ENCODE measurements around the gene MLLT11. TPM values are rescaled to one million over a fixed set of nuclear protein-coding genes. Genes with fewer than 3 reads are reported as not detected.

Gene MLLT11, protein sequence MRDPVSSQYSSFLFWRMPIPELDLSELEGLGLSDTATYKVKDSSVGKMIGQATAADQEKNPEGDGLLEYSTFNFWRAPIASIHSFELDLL
- total RNA-seq: 10.8 TPM
- 6.6 TPM for polyA plus RNA-seq
- long read RNA-seq, donor 1, full-length matches to known transcripts: 3 of 3 reads
- long read RNA-seq, donor 1, partial matches to known transcripts: 0 of 3 reads
- long read RNA-seq, donor 1, other reads (novel, unspliced or antisense): 0 of 3 reads
- long read RNA-seq, donor 2, full-length matches to known transcripts: 64 of 75 reads
- long read RNA-seq, donor 2, partial matches to known transcripts: 11 of 75 reads
- long read RNA-seq, donor 2, other reads (novel, unspliced or antisense): 0 of 75 reads
- long read RNA-seq, donor 3, full-length matches to known transcripts: 42 of 42 reads
- long read RNA-seq, donor 3, partial matches to known transcripts: 0 of 42 reads
- long read RNA-seq, donor 3, other reads (novel, unspliced or antisense): 0 of 42 reads
- long read RNA-seq, donor 4, full-length matches to known transcripts: 10 of 10 reads
- long read RNA-seq, donor 4, partial matches to known transcripts: 0 of 10 reads
- long read RNA-seq, donor 4, other reads (novel, unspliced or antisense): 0 of 10 reads
- long read RNA-seq, donor 5, full-length matches to known transcripts: 30 of 30 reads
- long read RNA-seq, donor 5, partial matches to known transcripts: 0 of 30 reads
- long read RNA-seq, donor 5, other reads (novel, unspliced or antisense): 0 of 30 reads
- long read RNA-seq, donor 6, full-length matches to known transcripts: 32 of 32 reads
- long read RNA-seq, donor 6, partial matches to known transcripts: 0 of 32 reads
- long read RNA-seq, donor 6, other reads (novel, unspliced or antisense): 0 of 32 reads
- long read RNA-seq, donor 7, full-length matches to known transcripts: 46 of 46 reads
- long read RNA-seq, donor 7, partial matches to known transcripts: 0 of 46 reads
- long read RNA-seq, donor 7, other reads (novel, unspliced or antisense): 0 of 46 reads
- long read RNA-seq, donor 8, full-length matches to known transcripts: 16 of 16 reads
- long read RNA-seq, donor 8, partial matches to known transcripts: 0 of 16 reads
- long read RNA-seq, donor 8, other reads (novel, unspliced or antisense): 0 of 16 reads
- long read RNA-seq, donor 9, full-length matches to known transcripts: 18 of 24 reads
- long read RNA-seq, donor 9, partial matches to known transcripts: 6 of 24 reads
- long read RNA-seq, donor 9, other reads (novel, unspliced or antisense): 0 of 24 reads
- long read RNA-seq, donor 10, full-length matches to known transcripts: 25 of 25 reads
- long read RNA-seq, donor 10, partial matches to known transcripts: 0 of 25 reads
- long read RNA-seq, donor 10, other reads (novel, unspliced or antisense): 0 of 25 reads

GRCh38 chr1:151060007-151060656 lies at the start of gene MLLT11:
Gene MLLT11 (plus strand): TSS chr1:151060397. CDS start chr1:151067225, 6,828 bp downstream.
- H3K27me3 ChIP-seq (ENCODE audit: control insufficient read depth in 2 of 2, insufficient read depth in 1 of 2, low read length in 1 of 2): no peaks in the 10 kb centered on the region
- H3K27ac ChIP-seq (ENCODE audit: low read depth in 1 of 2, low read length in 1 of 2): peak within 1 kb of the TSS; percentile 95 to 98
- peak in 7 of 9 donors; percentile 58 to 92 (median 78) for DNase-seq (ENCODE audit: low read depth in 6 of 9, low spot score in 9 of 9)
- WGBS: under 1% methylated on average over 15 of the region's 15 CpGs
- H3K4me1 ChIP-seq (ENCODE audit: control insufficient read depth in 2 of 2, insufficient read depth in 2 of 2, low read length in 2 of 2): peaks cover 18 to 47% of the 10 kb centered on the region in 2 donors
- peak within 1 kb of the TSS; percentile 80 to 88 for H3K4me3 ChIP-seq (ENCODE audit: low read length in 2 of 2)
- H3K9me3 ChIP-seq (ENCODE audit: control insufficient read depth in 2 of 2, insufficient read depth in 1 of 2, low read length in 1 of 2): no peaks in the 10 kb centered on the region
- H3K36me3 ChIP-seq (ENCODE audit: control insufficient read depth in 2 of 2, insufficient read depth in 2 of 2, low read length in 1 of 2): peaks cover 9 to 25% of the 10 kb centered on the region in 2 donors

DNA sequence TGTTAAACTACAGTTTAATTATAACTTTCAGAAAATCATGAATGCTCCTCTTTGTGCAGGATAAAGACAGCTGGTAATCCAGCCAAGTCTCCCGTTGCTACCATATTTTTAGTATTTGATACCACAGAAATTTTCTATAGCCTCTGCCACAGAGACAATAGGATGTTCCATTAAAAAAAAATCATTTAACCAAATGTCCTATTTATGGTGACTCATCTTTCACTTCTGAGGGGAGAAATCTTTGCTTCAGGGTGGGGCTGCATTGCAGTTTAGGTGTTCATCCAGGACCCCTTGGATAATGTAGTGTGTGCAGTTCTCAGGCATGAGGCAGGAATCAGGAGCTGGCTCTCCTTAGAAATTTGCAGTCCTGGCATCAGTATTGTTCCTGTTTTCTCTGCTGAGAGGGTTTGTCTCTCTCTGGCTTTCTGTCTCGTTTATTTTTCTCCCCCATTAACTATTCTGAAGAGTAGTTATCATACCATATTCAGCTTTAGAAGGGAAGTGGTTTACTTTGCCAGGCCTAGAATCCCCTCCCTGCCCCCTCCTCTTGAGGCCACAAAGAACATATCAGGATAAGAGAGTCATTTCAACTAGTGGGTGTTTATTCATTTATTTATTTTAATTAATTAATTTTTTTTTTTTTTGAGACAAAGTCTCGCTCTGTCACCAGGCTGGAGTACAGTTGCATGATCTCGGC lies 48.9 kb upstream of the MLLT11 start:
- H3K36me3 ChIP-seq (ENCODE audit: control insufficient read depth in 2 of 2, insufficient read depth in 2 of 2, low read length in 1 of 2): peaks cover 3 to 6% of the 10 kb centered on the region in 2 donors
- H3K4me1 ChIP-seq (ENCODE audit: control insufficient read depth in 2 of 2, insufficient read depth in 2 of 2, low read length in 2 of 2): peaks cover 29 to 34% of the 10 kb centered on the region in 2 donors
- DNase-seq (ENCODE audit: low read depth in 6 of 9, low spot score in 9 of 9): no peak
- H3K27ac ChIP-seq (ENCODE audit: low read depth in 1 of 2, low read length in 1 of 2): peak overlapping the region in 1 of 2 donors; percentile 7
- H3K27me3 ChIP-seq (ENCODE audit: control insufficient read depth in 2 of 2, insufficient read depth in 1 of 2, low read length in 1 of 2): no peaks in the 10 kb centered on the region
- no peaks in the 10 kb centered on the region for H3K9me3 ChIP-seq (ENCODE audit: control insufficient read depth in 2 of 2, insufficient read depth in 1 of 2, low read length in 1 of 2)
- no peak overlapping the region for H3K4me3 ChIP-seq (ENCODE audit: low read length in 2 of 2)
- 69% methylated on average over 4 of the region's 4 CpGs for WGBS

DNA sequence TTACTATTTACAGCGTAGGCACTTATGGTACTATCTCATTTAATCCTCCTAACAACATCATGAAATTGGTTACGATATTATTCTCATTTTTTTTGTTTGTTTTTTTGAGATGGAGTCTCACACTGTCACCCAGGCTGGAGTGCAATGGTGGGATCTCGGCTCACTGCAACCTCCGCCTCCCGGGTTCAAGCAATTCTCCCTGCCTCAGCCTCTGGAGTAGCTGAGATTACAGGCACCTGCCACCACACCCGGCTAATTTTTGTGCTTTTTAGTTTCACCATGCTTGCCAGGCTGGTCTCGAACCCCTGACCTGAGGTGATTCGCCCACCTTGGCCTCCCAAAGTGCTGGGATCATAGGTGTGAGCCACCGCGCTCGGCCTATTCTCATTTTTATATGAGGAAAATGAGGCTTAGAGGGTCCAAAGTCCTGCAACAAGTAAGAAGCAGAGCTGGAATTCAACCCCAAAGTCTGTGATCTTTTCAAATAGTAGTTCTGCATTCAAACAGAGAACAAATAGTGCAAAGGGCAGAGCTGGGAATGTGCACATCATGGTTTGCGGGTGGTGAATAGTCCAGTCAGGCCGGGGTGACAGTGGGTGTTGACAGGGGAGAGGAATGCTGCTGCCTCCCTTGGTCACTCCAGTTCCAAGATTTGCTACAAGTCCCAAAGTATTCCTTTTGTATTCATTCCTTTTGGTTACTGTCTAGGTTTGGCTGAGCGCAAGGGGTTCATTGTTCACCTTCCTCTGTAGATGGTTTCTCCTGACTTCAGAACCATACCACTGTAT lies 47.3 kb upstream of the MLLT11 start:
- Histone ChIP-seq H3K27ac (ENCODE audit: low read depth in 1 of 2, low read length in 1 of 2) (no peak overlapping the region), H3K4me3 (ENCODE audit: low read length in 2 of 2) (no peak overlapping the region), H3K36me3 (ENCODE audit: control insufficient read depth in 2 of 2, insufficient read depth in 2 of 2, low read length in 1 of 2) (peaks cover 3 to 7% of the 10 kb centered on the region in 2 donors), H3K9me3 (ENCODE audit: control insufficient read depth in 2 of 2, insufficient read depth in 1 of 2, low read length in 1 of 2) (no peaks in the 10 kb centered on the region), H3K27me3 (ENCODE audit: control insufficient read depth in 2 of 2, insufficient read depth in 1 of 2, low read length in 1 of 2) (no peaks in the 10 kb centered on the region), H3K4me1 (ENCODE audit: control insufficient read depth in 2 of 2, insufficient read depth in 2 of 2, low read length in 2 of 2) (peaks cover 16 to 18% of the 10 kb centered on the region in 2 donors)
- no peak for DNase-seq (ENCODE audit: low read depth in 6 of 9, low spot score in 9 of 9)
- 99% methylated on average over 14 of the region's 14 CpGs for WGBS

DNA sequence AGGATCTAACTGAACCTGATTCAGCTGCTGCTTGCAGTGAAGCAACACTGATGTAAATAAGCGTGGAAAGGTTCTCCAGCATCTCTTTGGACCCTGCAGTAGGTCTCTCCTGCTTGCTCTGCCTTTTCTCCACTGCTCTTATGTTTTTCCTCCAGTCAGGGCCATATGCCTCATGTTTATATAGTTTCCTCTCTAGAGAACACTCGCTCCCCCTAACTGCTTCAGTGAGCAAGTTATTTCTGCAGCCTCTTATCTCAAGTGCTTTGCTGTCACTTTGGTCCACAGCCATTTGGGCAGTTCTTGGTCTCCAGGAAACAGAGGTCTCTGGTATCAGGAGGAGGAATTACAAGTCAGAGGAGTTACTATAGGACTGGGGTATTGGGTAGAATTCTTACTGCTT lies 46.7 kb upstream of the MLLT11 start:
- H3K9me3 ChIP-seq (ENCODE audit: control insufficient read depth in 2 of 2, insufficient read depth in 1 of 2, low read length in 1 of 2): no peaks in the 10 kb centered on the region
- H3K36me3 ChIP-seq (ENCODE audit: control insufficient read depth in 2 of 2, insufficient read depth in 2 of 2, low read length in 1 of 2): peaks cover 3 to 12% of the 10 kb centered on the region in 2 donors
- WGBS: 97% methylated on average over 2 of the region's 2 CpGs
- H3K27ac ChIP-seq (ENCODE audit: low read depth in 1 of 2, low read length in 1 of 2): no peak overlapping the region
- no peaks in the 10 kb centered on the region for H3K27me3 ChIP-seq (ENCODE audit: control insufficient read depth in 2 of 2, insufficient read depth in 1 of 2, low read length in 1 of 2)
- DNase-seq (ENCODE audit: low read depth in 6 of 9, low spot score in 9 of 9): no peak
- peaks cover 13 to 15% of the 10 kb centered on the region in 2 donors for H3K4me1 ChIP-seq (ENCODE audit: control insufficient read depth in 2 of 2, insufficient read depth in 2 of 2, low read length in 2 of 2)
- no peak overlapping the region for H3K4me3 ChIP-seq (ENCODE audit: low read length in 2 of 2)

DNA sequence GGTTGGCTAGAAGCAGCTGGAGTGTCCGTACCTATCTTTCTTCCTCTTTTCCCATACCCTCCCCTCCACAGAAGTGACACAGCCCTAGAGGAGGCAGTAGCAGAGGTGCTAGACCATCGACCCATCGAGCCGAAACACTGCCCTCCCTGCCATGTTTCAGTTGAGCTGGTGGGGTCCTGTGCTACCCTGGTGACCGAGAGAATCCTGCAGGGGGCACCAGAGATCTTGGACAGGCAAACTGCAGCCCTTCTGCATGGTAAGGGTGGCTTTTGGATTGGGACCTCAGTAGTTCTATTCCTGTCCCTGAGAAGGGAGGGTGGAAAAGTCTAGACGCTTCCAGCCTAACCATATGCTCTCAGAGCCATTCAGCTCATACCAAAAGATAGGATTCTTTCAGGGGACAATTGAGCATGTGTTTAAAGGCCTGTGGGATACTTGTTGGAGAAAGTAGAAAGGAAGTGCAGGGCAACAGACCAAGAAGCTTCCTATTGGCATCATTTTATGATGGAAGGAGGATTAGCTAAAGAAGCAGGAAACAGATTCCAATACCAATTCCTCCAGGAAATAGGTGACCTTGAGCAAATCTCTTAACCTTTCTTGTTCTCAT lies 35.6 kb upstream of the MLLT11 start:
- WGBS: 22% methylated on average over 6 of the region's 6 CpGs
- no peaks in the 10 kb centered on the region for H3K4me1 ChIP-seq (ENCODE audit: control insufficient read depth in 2 of 2, insufficient read depth in 2 of 2, low read length in 2 of 2)
- H3K27ac ChIP-seq (ENCODE audit: low read depth in 1 of 2, low read length in 1 of 2): no peak overlapping the region
- H3K36me3 ChIP-seq (ENCODE audit: control insufficient read depth in 2 of 2, insufficient read depth in 2 of 2, low read length in 1 of 2): peaks cover 25 to 45% of the 10 kb centered on the region in 2 donors
- DNase-seq (ENCODE audit: low read depth in 6 of 9, low spot score in 9 of 9): peak in 7 of 9 donors; percentile 65 to 88 (median 77)
- H3K4me3 ChIP-seq (ENCODE audit: low read length in 2 of 2): no peak overlapping the region
- no peaks in the 10 kb centered on the region for H3K9me3 ChIP-seq (ENCODE audit: control insufficient read depth in 2 of 2, insufficient read depth in 1 of 2, low read length in 1 of 2)
- H3K27me3 ChIP-seq (ENCODE audit: control insufficient read depth in 2 of 2, insufficient read depth in 1 of 2, low read length in 1 of 2): no peaks in the 10 kb centered on the region

DNA sequence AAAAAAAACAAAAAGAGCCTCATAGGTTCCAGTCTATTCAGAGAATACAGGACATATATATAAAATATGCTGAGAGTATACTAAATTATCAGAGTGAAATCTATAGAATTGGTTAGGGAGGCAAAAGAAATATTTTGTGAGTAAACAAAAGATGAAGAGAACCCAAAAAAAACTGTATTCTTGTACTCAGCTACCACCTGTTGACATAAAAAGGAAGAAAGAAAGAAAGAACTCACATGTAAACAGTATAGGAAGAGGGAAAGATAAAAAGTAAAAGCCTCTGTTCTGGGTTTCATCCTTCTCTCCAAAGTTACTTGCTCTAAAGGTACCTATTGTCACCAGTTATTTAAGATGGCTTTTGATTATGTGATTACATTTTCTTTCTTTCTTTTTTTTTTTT lies 33.7 kb upstream of the MLLT11 start:
- Histone ChIP-seq H3K9me3 (ENCODE audit: control insufficient read depth in 2 of 2, insufficient read depth in 1 of 2, low read length in 1 of 2) (no peaks in the 10 kb centered on the region), H3K27ac (ENCODE audit: low read depth in 1 of 2, low read length in 1 of 2) (no peak overlapping the region), H3K4me1 (ENCODE audit: control insufficient read depth in 2 of 2, insufficient read depth in 2 of 2, low read length in 2 of 2) (no peaks in the 10 kb centered on the region), H3K4me3 (ENCODE audit: low read length in 2 of 2) (no peak overlapping the region), H3K36me3 (ENCODE audit: control insufficient read depth in 2 of 2, insufficient read depth in 2 of 2, low read length in 1 of 2) (peaks cover 34 to 52% of the 10 kb centered on the region in 2 donors), H3K27me3 (ENCODE audit: control insufficient read depth in 2 of 2, insufficient read depth in 1 of 2, low read length in 1 of 2) (no peaks in the 10 kb centered on the region)
- no peak for DNase-seq (ENCODE audit: low read depth in 6 of 9, low spot score in 9 of 9)

DNA sequence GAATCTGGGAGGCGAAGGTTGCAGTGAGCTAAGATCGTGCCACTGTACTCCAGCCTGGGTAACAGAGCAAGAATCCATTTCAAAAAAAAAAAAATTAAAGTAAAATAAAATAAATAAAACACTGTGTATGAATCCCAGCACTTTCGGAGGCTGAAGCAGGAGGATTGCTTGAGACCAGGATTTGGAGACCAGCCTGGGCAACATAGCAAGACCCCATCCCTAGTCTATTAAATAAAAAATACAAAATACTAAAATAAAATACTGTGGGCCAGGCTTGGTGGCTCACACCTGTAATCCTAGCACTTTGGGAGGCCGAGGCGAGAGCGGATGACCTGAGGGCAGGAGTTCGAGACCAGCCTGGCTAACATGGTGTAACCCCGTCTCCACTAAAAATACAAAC lies 28.0 kb upstream of the MLLT11 start:
- no peak overlapping the region for H3K27ac ChIP-seq (ENCODE audit: low read depth in 1 of 2, low read length in 1 of 2)
- H3K4me1 ChIP-seq (ENCODE audit: control insufficient read depth in 2 of 2, insufficient read depth in 2 of 2, low read length in 2 of 2): no peaks in the 10 kb centered on the region
- H3K27me3 ChIP-seq (ENCODE audit: control insufficient read depth in 2 of 2, insufficient read depth in 1 of 2, low read length in 1 of 2): no peaks in the 10 kb centered on the region
- 97% methylated on average over 8 of the region's 8 CpGs for WGBS
- no peak overlapping the region for H3K4me3 ChIP-seq (ENCODE audit: low read length in 2 of 2)
- no peak for DNase-seq (ENCODE audit: low read depth in 6 of 9, low spot score in 9 of 9)
- H3K9me3 ChIP-seq (ENCODE audit: control insufficient read depth in 2 of 2, insufficient read depth in 1 of 2, low read length in 1 of 2): no peaks in the 10 kb centered on the region
- peaks cover 37 to 58% of the 10 kb centered on the region in 2 donors for H3K36me3 ChIP-seq (ENCODE audit: control insufficient read depth in 2 of 2, insufficient read depth in 2 of 2, low read length in 1 of 2)

All from thymus (tissue), 14 donors.